GM06990 (cell line): ENCODE data around the gene UBR1.

Experiments used
- DNase-seq: peaks from one replicate; pipeline ENCODE4 v3.0.0-alpha.2; 2011; ENCODE audit not compliant: insufficient read length; ENCODE audit errors: extremely low read depth
- H3K27me3 ChIP-seq: replicated peaks from 2 replicates; pipeline ENCODE4 v1.6.0; 2011; ENCODE audit warnings: low read length; ENCODE audit not compliant: control insufficient read depth, insufficient read depth
- H3K36me3 ChIP-seq: 2 replicates; pipeline ENCODE4 v1.5.1; 2011; ENCODE audit warnings: low read length; ENCODE audit not compliant: control insufficient read depth, insufficient read depth
- H3K4me3 ChIP-seq: replicated peaks from 2 replicates; pipeline ENCODE4 v1.5.1; 2011; ENCODE audit warnings: low read depth, mild to moderate bottlenecking, control low read depth, low read length
- TF ChIP-seq, protein P1 (sequence below): IDR thresholded peaks from 2 replicates; pipeline ENCODE4 v1.5.1; 2011; ENCODE audit warnings: low read length, control low read depth, mild to moderate bottlenecking, inconsistent platforms; ENCODE audit not compliant: insufficient read depth, poor library complexity, severe bottlenecking

Gene UBR1

DNA sequence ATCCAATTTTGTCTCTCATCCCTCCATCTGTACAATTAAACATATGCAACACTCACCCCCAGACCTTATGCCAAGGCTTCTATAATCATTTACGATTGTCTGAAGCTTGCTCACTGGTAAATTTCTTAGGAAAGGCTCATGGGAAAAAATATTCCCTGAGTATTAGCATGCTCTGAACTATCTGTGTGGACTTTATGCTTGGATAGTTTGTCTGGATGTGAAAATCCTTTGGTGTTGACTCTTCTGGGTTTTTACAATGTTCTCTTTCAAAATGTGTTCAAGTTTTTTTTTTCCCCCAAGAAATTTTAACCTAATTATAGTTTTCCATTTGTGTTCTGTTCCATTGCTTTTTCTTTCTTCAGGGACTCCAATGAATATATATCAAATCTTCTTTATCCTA lies 165.3 kb downstream of the UBR1 start:
- no peak for DNase-seq
- TF ChIP-seq, protein P1, sequence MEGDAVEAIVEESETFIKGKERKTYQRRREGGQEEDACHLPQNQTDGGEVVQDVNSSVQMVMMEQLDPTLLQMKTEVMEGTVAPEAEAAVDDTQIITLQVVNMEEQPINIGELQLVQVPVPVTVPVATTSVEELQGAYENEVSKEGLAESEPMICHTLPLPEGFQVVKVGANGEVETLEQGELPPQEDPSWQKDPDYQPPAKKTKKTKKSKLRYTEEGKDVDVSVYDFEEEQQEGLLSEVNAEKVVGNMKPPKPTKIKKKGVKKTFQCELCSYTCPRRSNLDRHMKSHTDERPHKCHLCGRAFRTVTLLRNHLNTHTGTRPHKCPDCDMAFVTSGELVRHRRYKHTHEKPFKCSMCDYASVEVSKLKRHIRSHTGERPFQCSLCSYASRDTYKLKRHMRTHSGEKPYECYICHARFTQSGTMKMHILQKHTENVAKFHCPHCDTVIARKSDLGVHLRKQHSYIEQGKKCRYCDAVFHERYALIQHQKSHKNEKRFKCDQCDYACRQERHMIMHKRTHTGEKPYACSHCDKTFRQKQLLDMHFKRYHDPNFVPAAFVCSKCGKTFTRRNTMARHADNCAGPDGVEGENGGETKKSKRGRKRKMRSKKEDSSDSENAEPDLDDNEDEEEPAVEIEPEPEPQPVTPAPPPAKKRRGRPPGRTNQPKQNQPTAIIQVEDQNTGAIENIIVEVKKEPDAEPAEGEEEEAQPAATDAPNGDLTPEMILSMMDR = no peak
- H3K36me3 ChIP-seq = peaks cover 1% of the 10 kb centered on the region; the same call in 1 of the 2 replicates
- H3K4me3 ChIP-seq = no peak overlapping the region
- no peaks in the 10 kb centered on the region for H3K27me3 ChIP-seq

DNA sequence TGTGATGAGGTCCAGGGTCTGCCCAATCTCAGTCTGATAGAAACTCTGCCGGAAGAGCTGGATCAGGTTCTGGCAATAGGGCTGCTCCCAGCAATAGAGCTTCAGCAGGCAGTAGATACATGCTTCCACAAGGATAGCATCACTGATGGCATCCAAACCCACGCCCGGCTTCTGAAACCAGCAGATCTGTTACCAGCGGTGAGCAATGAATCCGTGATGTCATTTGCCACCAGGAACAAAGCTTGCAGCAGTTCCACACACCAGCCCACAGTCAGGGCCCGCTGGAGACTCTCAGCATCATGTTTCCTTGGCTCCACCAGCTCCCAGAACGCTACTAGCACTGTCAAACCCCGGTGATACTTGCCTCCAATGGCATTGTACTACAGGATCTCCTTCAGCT lies 166.0 kb downstream of the UBR1 start:
- H3K36me3 ChIP-seq = peaks cover 1% of the 10 kb centered on the region; the same call in 1 of the 2 replicates
- no peak for DNase-seq
- TF ChIP-seq, protein P1 = no peak
- H3K4me3 ChIP-seq = no peak overlapping the region
- no peaks in the 10 kb centered on the region for H3K27me3 ChIP-seq

DNA sequence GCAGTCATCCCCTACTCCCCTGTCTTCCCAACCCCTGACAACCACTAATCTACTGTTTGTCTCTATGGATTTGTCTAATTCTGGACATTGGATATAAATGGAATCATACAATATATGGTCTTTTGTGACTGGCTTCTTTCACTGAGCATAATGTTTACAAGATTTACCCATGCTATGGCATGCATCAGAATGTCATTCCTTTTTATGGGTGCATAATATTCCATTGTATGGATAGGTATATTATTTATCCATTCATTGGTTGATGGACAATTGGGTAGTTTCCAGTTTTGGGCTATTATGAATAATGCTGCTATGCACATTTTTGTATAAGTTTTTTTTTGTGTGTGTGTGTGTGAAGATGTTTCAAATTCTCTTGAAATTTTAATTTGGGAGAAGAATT lies 168.7 kb downstream of the UBR1 start:
- TF ChIP-seq, protein P1 = no peak
- no peak for DNase-seq
- no peaks in the 10 kb centered on the region for H3K27me3 ChIP-seq
- no peaks in the 10 kb centered on the region for H3K36me3 ChIP-seq
- no peak overlapping the region for H3K4me3 ChIP-seq

DNA sequence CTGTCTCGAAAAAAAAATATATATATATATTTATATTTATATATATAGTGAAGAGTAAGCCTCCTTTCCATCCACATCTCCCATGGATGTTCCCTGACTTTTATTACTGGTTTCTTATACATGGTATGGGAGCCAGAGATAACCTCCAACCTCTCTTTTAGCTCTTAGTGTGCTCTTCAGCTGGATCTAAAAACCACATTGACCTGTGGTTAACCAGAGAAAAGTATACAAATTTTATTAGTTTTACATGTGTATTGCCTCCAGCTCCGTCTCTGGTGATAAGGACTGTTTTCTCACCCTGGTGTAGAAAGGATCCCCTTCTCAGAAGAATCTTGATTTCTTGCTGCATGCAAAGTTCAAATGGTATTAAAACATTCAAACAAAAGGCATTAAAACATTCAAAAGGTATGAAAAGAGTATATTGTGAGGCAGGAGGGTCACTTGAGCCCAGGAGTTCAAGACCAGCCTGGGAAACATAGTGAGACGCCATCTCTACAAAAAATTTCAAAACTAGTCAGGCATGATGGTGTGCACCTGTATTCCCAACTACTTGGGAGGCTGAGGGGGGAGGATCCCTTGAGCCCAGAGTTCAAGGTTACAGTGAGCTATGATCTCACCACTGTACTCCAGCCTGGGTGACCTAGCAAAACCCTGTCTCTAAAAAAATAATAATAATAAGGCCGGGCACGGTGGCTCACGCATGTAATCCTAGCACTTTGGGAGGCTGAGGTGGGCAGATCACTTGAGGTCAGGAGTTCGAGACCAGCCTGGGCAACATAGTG lies 171.8 kb downstream of the UBR1 start:
- DNase-seq = no peak
- Histone ChIP-seq H3K36me3 (no peaks in the 10 kb centered on the region), H3K4me3 (no peak overlapping the region), H3K27me3 (no peaks in the 10 kb centered on the region)
- TF ChIP-seq, protein P1 = no peak

DNA sequence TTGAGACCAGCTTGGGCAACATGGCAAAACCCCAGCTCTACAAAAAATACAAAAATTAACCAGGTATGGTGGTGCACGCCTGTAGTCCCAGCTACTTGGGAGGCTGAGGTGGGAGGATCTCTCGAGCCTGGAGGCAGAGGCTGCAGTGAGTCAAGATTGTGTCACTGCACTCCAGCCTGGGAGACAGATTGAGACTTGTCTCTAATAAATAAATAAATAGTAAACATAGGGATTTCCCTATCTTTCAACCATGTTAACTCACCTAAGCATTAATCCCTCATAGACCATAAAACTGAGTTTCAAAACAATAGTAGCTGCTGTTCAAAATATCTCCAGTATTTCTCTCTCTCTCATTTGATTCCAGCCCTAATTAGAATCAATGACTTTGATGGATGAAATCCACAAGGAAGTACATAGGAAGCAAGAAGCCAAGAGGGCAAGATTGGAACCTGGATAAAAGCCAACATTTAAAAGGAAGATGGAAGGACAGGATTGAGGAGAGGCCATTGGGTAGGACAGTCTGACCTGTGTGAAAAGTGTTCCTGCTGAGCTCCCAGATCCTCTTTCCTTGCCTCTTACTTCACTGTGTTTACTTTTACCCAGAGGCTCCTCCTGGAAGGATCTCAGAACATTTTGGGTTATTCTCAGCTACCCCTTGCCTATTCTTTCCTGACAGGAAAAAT lies 172.9 kb downstream of the UBR1 start:
- TF ChIP-seq, protein P1 = no peak
- DNase-seq = no peak
- Histone ChIP-seq H3K27me3 (no peaks in the 10 kb centered on the region), H3K36me3 (no peaks in the 10 kb centered on the region), H3K4me3 (no peak overlapping the region)
